Tracheal epithelial cell (primary cell): ENCODE data around the gene CHI3L2. TPM values are rescaled to one million over a fixed set of nuclear protein-coding genes. Genes with fewer than 3 reads are reported as not detected.

ENCODE experiments used
- total RNA-seq: library from RNA; depleted of rRNA; stranded (reverse); fragments of >200 nt; gene quantifications from 2 replicates; pipeline ENCODE4 v1.2.1, GENCODE V29; 2014

Gene CHI3L2
- 0.96 TPM in 1 of 2 replicates, not detected in the other for total RNA-seq

GRCh38 chr1:111227434-111227833 lies at the start of gene CHI3L2:
TSS of gene CHI3L2 (plus strand) at chr1:111227713. CDS start at chr1:111227730, 17 bp downstream.

GRCh38 chr1:111199881-111200801 lies 27.4 kb upstream of the CHI3L2 start, which contains the start of gene DENND2D:
TSS of gene DENND2D (minus strand) at chr1:111200646. CDS start at chr1:111200459, 187 bp downstream.

GRCh38 chr1:111290630-111291029 lies 63.1 kb downstream of the CHI3L2 start, which contains the start of gene CHIA:
TSS of gene CHIA (plus strand) at chr1:111290851. CDS start at chr1:111310468, 19,617 bp downstream.

Other genes starting within 250 kb of the CHI3L2 start
- gene DRAM2, start 87.6 kb upstream of the CHI3L2 start, total RNA-seq = 75.7 and 97.4 TPM in 2 replicates
- gene CEPT1, start 87.5 kb upstream of the CHI3L2 start, total RNA-seq = 60.5 and 73.3 TPM in 2 replicates
- 21.7 and 28.3 TPM in 2 replicates for gene DENND2D, start 27.1 kb upstream of the CHI3L2 start, total RNA-seq
- gene CHIA, start 63.1 kb downstream of the CHI3L2 start, total RNA-seq = not detected in 2 replicates
- gene OVGP1, start 200.0 kb downstream of the CHI3L2 start, total RNA-seq = 0.64 and 1.2 TPM in 2 replicates
- gene WDR77, start 221.5 kb downstream of the CHI3L2 start, total RNA-seq = 47.7 and 66.5 TPM in 2 replicates
- gene ATP5PB, start 221.8 kb downstream of the CHI3L2 start, total RNA-seq = 239 and 249 TPM in 2 replicates
- gene C1orf162, start 246.3 kb downstream of the CHI3L2 start, total RNA-seq = 0.24 TPM in 1 of 2 replicates, not detected in the other